WTC11 (cell line): ENCODE results near the gene UBTD1.

ENCODE experiments used
- CTCF ChIP-seq: fragments of 200-600 bp; IDR thresholded peaks from 2 replicates; pipeline ENCODE4 v1.8.0; 2022; ENCODE audit warnings: antibody characterized with exemption
- HMGXB4 ChIP-seq: sonication (generic); formaldehyde crosslinking; IDR thresholded peaks from 2 replicates; pipeline ENCODE4 v1.8.1; 2023; ENCODE audit warnings: mild to moderate bottlenecking, moderate library complexity, missing genetic modification reagents
- JUN ChIP-seq: sonication (generic); formaldehyde crosslinking; IDR thresholded peaks from 2 replicates; pipeline ENCODE4 v1.8.0; 2023; ENCODE audit warnings: mild to moderate bottlenecking, missing genetic modification reagents
- SMAD3 ChIP-seq: sonication (generic); formaldehyde crosslinking; IDR thresholded peaks from 2 replicates; pipeline ENCODE4 v1.8.0; 2022; ENCODE audit warnings: missing genetic modification reagents, mild to moderate bottlenecking, borderline replicate concordance
- SP1 ChIP-seq: sonication (generic); formaldehyde crosslinking; conservative IDR thresholded peaks from 2 replicates; pipeline ENCODE4 v1.8.1; 2022; ENCODE audit warnings: missing genetic modification reagents
- TEAD1 ChIP-seq: sonication (generic); formaldehyde crosslinking; IDR thresholded peaks from 2 replicates; pipeline ENCODE4 v1.8.0; 2022; ENCODE audit warnings: mild to moderate bottlenecking, missing genetic modification reagents
- ZMAT4 ChIP-seq: fragments of 250-450 bp; sonication (Bioruptor Pico); IDR thresholded peaks from 2 replicates; pipeline ENCODE4 v1.9.0; 2021; ENCODE audit warnings: mild to moderate bottlenecking
- TF ChIP-seq, protein P1 (sequence below): sonication (generic); formaldehyde crosslinking; IDR thresholded peaks from 2 replicates; pipeline ENCODE4 v1.8.1; 2023; ENCODE audit warnings: mild to moderate bottlenecking, missing genetic modification reagents

DNA sequence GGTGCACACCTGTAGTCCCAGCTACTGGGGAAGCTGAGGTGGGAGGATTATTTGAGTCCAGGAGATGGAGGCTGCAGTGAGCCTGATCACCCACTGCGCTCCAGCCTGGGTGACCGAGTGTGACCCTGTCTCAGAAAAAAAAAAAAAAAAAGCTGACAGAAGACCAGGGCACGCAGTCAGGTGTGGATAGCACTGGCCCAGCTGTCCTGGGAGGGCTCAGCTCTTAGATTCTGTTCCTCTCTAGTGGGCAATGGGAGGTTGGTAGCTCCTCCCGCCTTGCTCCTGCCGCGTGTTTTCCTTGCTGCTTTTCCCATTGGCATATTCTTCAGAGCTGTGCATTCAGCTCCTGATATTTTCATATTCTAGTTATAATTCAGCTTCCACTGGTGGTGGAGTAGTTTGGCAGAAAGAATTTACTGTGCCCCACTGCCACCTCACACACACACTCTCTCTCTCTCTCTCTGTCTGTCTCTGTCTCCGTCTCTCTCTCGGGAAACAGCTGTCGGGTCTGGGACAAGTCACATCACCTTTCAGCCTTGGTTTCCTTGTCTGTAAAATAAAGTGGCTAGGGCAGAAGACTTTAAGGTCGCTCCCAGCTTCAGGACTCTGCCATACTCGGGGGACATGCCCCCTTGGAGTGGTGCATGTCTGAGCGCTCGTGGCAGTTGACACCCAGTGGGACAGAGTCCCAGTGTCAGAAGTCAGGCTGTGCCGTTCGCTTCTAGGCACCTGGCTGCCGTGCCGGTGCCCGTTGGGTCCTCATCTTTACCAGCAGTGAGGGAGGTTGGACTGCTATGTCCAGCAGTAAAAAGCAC, 47.9 kb downstream of the UBTD1 start:
- no peak for TF ChIP-seq TEAD1 (CRISPR knock-in tag)
- no peak for TF ChIP-seq HMGXB4 (CRISPR knock-in tag)
- no peak for TF ChIP-seq CTCF
- TF ChIP-seq JUN (CRISPR knock-in tag): no peak
- no peak for TF ChIP-seq SMAD3 (CRISPR knock-in tag)
- no peak for TF ChIP-seq SP1 (CRISPR knock-in tag)
- TF ChIP-seq, protein P1, sequence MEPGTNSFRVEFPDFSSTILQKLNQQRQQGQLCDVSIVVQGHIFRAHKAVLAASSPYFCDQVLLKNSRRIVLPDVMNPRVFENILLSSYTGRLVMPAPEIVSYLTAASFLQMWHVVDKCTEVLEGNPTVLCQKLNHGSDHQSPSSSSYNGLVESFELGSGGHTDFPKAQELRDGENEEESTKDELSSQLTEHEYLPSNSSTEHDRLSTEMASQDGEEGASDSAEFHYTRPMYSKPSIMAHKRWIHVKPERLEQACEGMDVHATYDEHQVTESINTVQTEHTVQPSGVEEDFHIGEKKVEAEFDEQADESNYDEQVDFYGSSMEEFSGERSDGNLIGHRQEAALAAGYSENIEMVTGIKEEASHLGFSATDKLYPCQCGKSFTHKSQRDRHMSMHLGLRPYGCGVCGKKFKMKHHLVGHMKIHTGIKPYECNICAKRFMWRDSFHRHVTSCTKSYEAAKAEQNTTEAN: no peak
- no peak for TF ChIP-seq ZMAT4 (CRISPR knock-in tag)
